ENCODE measurements around the gene GLIS1. TPM values are rescaled to one million over a fixed set of nuclear protein-coding genes. Genes with fewer than 3 reads are reported as not detected.
A peak's percentile ranks its signal among the peaks of the same experiment; 100 is the strongest.

The GLIS1 gene
- total RNA-seq, 4 donors from 2014 or later = not detected

- no peak overlapping the region for H3K27ac ChIP-seq
- ATAC-seq (no peak), DNase-seq (peak in 1 of 2 donors; percentile 5)
- no peak overlapping the region for H3K4me3 ChIP-seq
- in situ Hi-C loops (cut with MboI; ENCODE audit: low sequenced_read_pairs in 4 of 4) (no loop called here), intact Hi-C loops (cut with DNase I; ENCODE audit: low total_unique reads) (no loop called here)
- H3K4me1 ChIP-seq = no peaks in the 10 kb centered on the region
- no peaks in the 10 kb centered on the region for H3K9me3 ChIP-seq
- H3K27me3 ChIP-seq = no peaks in the 10 kb centered on the region
- no peaks in the 10 kb centered on the region for H3K36me3 ChIP-seq
- no peak for TF ChIP-seq POLR2A (IDR thresholded peaks at IDR 0.05)
- TF ChIP-seq CTCF (IDR thresholded peaks at IDR 0.05 in 4 of 5, conservative IDR thresholded peaks at IDR 0.05 in 1 of 5) = no peak
Observed at GRCh38 chr1:53554592-53555305, 184.2 kb downstream of the GLIS1 start.

- Histone ChIP-seq H3K4me3 (no peak overlapping the region), H3K27ac (no peak overlapping the region), H3K9me3 (no peaks in the 10 kb centered on the region), H3K36me3 (no peaks in the 10 kb centered on the region), H3K27me3 (no peaks in the 10 kb centered on the region), H3K4me1 (no peaks in the 10 kb centered on the region)
- TF ChIP-seq CTCF (IDR thresholded peaks at IDR 0.05 in 4 of 5, conservative IDR thresholded peaks at IDR 0.05 in 1 of 5) (no peak), POLR2A (IDR thresholded peaks at IDR 0.05) (no peak)
- intact Hi-C loops (cut with DNase I; ENCODE audit: low total_unique reads) (no loop called here), in situ Hi-C loops (cut with MboI; ENCODE audit: low sequenced_read_pairs in 4 of 4) (no loop called here)
- ATAC-seq = no peak
- DNase-seq = peak in 1 of 2 donors; percentile 2
Observed at GRCh38 chr1:53553734-53554509, 185.0 kb downstream of the GLIS1 start.

GRCh38 chr1:53552981-53553733, 185.8 kb downstream of the GLIS1 start:
- H3K27ac ChIP-seq = no peak overlapping the region
- H3K4me1 ChIP-seq = no peaks in the 10 kb centered on the region
- in situ Hi-C loops (cut with MboI; ENCODE audit: low sequenced_read_pairs in 4 of 4) (no loop called here), intact Hi-C loops (cut with DNase I; ENCODE audit: low total_unique reads) (no loop called here)
- H3K27me3 ChIP-seq = no peaks in the 10 kb centered on the region
- H3K36me3 ChIP-seq = no peaks in the 10 kb centered on the region
- ATAC-seq (no peak), DNase-seq (peak in 1 of 2 donors; percentile 4)
- H3K9me3 ChIP-seq = no peaks in the 10 kb centered on the region
- no peak overlapping the region for H3K4me3 ChIP-seq
- TF ChIP-seq POLR2A (IDR thresholded peaks at IDR 0.05) = no peak
- TF ChIP-seq CTCF (IDR thresholded peaks at IDR 0.05 in 4 of 5, conservative IDR thresholded peaks at IDR 0.05 in 1 of 5) = no peak

- Histone ChIP-seq H3K4me3 (no peak overlapping the region), H3K4me1 (no peaks in the 10 kb centered on the region), H3K27me3 (no peaks in the 10 kb centered on the region), H3K9me3 (no peaks in the 10 kb centered on the region), H3K27ac (no peak overlapping the region), H3K36me3 (no peaks in the 10 kb centered on the region)
- TF ChIP-seq POLR2A (IDR thresholded peaks at IDR 0.05) = no peak
- TF ChIP-seq CTCF (IDR thresholded peaks at IDR 0.05 in 4 of 5, conservative IDR thresholded peaks at IDR 0.05 in 1 of 5) = no peak
- intact Hi-C loops (cut with DNase I; ENCODE audit: low total_unique reads) (no loop called here), in situ Hi-C loops (cut with MboI; ENCODE audit: low sequenced_read_pairs in 4 of 4) (no loop called here)
- ATAC-seq = no peak
- DNase-seq = peak; percentile 0 to 3
Observed at GRCh38 chr1:53552146-53552861, 186.7 kb downstream of the GLIS1 start.
